ENCODE measurements around the gene NR3C2.

NR3C2 gene

GRCh38 chr4:148069086-148069894, 372.9 kb downstream of the NR3C2 start:
- DNase-seq (ENCODE audit: low spot score): no peak

- no peak for DNase-seq (ENCODE audit: low spot score)
These were observed 373.9 kb downstream of the NR3C2 start for GRCh38 chr4:148068065-148068911.

GRCh38 chr4:148067301-148067916, 374.8 kb downstream of the NR3C2 start:
- DNase-seq (ENCODE audit: low spot score): no peak

GRCh38 chr4:148065075-148065474, 377.1 kb downstream of the NR3C2 start:
- no peak for DNase-seq (ENCODE audit: low spot score)

DNA sequence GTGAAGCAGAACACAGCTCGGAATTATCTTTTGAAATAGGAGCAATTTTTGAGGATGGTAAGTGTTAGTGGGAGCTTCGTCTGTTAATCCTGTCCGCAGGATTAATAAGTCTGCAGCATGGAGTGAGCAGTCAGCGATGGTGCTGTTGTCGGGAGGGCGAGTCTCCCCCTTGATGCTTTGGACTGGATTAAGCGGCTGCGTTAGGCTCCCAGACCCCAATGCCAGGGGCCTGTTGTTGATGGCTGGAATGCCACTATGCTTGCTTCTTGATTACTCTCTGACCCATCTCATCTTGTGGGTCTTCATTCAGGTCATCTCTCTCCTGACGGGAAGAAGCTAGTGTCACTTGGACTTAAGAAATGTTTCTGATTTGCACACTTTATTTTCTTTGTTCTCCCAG, 377.8 kb downstream of the NR3C2 start:
- DNase-seq (ENCODE audit: low spot score): no peak

DNA sequence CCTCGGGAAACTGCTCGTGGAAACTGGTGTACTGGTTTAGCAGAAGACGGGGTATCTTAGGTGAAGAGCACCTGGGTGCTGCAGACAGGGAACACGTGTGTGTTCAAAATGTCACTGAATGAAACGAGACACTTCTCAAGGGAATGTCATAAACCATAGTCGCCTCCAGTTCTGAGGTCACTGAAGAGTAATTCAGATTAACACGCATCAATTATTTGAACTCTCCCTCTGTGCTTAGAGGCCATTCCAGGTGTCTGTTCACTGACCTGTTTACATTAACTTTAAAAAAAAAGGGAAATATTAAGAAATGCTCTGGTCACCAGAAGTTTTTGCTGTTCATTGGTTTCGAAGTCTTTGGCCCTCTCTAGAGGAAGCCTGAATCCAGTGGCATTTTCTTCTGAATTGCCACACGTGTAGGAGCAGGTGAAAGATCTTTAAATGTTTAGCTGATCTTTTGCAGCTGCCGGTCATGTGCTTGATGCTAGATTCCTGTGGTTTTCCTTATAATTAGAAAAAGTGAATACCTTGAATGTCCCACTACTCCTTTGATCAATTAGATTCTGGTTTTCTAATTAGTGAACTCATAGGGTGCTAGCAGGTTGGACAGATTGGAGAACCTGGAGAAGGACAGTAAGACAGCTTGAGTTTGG, 379.8 kb downstream of the NR3C2 start:
- DNase-seq (ENCODE audit: low spot score): no peak

GRCh38 chr4:148061795-148062194, 380.4 kb downstream of the NR3C2 start:
- no peak for DNase-seq (ENCODE audit: low spot score)

DNA sequence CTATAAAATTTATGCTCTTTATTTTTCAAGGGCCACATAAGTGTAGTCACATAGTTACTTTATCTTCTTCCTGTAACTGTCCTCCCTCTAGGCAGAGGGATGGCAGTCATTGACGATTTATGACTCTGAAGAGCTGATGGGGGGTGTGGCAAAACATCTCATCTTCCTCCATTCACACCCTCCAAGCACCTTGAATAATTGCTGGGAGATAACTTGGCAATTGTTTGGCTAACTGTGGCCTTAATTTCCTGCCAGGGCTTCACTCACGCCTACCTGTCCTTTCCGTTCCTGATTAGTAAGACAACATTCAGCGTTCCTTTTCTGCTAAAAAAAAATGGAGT, 381.1 kb downstream of the NR3C2 start:
- no peak for DNase-seq (ENCODE audit: low spot score)

DNA sequence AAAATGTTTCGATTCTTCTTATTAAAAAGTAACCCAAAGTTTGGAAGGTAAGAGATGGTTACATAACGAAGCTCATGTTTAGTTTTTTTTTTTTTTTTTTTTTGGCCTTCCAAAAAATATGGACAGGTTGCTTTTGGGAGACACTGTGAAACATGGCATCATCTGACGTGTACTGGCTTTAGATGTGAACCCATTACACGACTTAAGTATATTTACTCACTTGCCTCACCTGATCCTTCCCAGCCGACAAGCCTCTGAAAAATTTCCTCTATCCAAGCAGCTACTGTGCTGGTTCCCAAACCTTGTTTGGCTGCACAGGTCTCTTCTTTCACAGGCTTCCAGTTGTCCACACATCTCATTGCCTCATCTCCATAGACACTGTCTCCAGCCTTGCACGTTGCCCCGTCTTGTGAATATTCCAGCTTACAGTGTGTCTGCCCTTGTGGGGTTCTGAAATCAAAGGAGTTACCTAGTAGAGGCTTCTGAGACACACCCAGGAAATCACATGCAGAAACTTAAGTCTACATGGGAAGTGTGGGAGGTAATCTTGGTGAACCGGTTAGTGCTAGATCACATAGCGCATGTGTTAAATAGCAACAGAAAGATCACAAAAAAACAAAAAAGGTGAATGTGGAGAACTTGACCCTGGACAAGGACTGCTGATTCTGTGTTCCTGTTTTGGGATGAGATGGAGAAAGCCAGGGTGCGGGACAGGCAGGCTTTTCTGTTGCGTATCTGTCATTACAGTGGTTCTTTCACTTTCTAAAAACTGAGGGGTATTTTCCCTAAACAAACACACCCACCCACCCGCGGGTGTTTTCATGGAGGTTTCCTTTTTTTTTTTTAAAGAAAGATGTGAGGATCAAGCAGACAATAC, 381.7 kb downstream of the NR3C2 start:
- no peak for DNase-seq (ENCODE audit: low spot score)

- no peak for DNase-seq (ENCODE audit: low spot score)
These were observed 382.5 kb downstream of the NR3C2 start for GRCh38 chr4:148059617-148060180.

DNA sequence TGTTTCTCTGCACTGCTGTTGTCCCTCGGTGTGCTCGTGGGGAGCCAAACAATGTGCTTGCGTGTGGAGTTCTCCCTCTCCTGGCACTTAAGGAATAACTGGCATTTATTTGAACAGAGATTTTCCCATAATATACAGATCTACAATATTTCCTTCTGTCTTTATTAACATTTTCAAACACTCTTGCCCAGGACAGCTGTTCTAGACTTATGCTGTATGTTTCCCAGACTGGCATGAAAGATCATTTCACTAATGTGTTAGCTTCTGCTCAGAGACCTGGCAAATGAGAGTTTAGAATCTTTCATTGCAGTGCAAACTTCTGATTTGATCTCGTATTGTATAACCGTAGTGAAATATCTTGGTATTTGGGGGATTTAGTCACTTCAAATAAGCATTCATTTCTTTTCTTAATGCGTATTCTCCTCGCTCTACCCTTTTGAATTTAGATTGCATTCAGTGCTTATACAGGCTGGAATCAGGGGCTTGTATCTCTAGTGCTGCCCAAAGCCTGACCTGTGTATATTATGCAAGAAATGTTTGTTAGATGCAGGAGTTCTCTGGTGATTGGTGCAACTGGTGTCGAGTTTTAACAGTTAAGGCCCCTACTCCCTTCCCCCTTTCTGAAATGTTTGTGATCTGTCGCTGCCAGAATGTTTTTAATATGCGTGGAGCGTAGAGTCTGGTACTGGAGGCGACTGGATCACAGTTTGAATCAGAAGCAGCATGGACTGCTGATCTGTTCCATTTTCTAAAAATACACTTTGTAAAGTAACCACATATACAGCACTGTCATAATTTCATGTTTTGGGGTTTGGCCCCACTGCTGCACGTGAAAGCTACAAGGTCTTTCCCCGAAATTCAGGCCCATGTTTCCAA, 384.0 kb downstream of the NR3C2 start:
- no peak for DNase-seq (ENCODE audit: low spot score)

DNA sequence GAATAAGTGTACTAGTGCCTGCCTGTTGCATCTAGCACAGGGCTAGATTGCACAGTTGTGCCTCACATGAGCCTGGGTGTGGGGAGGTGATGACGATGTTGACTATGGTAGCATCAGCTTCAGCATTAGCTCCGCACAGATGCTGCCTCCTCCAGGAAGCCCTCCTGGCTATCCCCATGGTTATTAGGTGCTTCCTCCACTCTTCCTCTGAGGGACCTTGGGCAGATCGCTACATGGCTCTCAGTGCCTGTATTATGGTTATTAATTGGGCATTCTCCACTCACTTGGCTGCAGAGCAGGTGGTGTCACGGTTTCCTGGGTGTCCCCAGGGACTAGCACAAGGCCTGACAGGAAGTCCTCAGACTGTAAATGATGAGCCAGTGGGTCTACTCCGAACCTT, 384.7 kb downstream of the NR3C2 start:
- DNase-seq (ENCODE audit: low spot score): no peak

GRCh38 chr4:148056879-148057278, 385.3 kb downstream of the NR3C2 start:
- DNase-seq (ENCODE audit: low spot score): no peak

GRCh38 chr4:148055844-148056243, 386.4 kb downstream of the NR3C2 start:
- DNase-seq (ENCODE audit: low spot score): no peak

DNA sequence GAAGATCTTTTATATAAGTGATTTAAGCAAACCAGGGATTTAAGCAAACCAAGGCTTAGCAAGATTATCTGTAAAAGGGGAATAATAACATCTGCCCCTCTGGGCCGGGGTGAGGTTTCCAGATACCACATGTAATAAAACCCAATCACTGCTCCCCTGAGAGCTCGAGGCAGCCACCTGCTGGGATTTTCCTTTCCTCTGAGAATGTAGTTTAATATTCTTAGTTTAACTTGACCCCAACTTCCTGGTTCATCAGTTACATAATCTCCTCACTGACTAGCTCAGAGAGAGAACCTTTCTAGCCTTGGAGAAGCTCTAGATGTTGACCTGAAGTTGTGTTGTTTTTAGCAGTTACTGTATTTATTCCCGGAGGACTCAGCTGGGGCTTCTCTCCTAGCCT, 387.9 kb downstream of the NR3C2 start:
- no peak for DNase-seq (ENCODE audit: low spot score)

DNA sequence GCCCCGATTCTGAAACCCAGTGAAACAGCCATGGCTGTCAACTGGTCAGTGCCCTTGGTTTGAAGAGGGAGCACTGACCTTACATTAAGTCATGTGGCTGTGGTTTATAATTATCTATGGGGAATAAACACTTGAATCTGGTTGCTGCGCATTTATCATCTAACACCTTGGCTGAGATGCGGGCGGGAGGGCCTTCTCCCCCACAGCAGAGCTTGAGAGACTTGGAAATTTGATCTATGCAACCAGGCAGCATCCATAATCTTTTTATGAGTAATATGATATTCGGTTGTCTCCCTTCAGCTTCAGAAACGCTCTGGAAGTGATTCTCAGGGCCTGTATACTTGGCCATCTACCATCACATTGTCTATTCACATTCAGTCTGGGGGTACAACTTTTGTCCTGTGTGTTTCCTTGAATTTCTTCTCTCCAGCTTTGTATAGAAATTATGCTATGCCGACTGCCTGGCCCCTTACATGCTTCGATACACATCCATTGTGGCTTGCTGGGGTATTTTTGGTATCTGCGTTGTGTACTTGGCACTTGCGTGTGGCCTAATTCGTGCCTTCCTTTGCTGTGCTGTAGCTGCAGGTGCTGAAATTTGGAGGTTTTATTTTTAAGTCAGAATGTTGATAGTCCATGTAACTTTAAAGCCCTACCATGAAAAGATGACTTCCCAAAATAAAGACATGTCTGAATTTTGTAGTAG, 388.8 kb downstream of the NR3C2 start:
- DNase-seq (ENCODE audit: low spot score): no peak

DNA sequence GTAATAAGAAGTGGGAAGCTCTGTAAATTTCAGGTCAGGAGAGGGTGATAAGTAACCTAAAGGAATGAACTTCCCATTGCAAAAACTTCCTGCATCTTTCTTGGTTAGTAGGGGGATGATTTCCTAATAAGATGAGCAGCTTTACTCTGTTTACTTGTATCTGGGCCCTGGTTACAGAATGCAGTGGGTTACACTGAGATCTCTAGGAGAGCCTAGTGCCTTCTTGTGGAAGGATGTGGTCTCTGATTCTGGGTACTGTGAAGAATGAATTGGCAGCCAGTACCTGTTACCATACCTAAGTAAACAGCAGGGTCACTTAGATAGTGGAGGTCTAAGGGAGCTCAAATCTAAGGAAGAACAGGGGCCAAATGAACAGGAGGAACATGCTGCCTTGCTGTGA, 389.8 kb downstream of the NR3C2 start:
- DNase-seq (ENCODE audit: low spot score): no peak

DNA sequence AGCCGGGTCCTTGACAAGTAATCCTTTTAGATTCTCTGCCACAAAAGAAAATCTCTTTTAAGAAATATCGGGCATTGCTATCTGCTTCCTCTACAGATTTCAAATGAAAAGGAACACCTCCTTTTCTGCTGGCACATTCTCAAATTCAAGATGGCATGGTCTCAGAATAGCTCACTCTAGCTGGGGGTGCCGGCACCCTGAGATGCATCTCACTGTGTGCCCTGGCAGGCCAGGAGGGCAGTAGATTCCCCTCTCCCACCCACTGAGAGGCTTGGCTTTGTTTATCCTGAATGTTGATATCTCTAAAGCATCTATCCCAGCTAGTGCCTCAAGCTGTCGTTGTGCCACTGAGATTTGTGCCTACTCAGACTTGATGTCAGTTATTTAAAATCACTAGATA, 390.8 kb downstream of the NR3C2 start:
- DNase-seq (ENCODE audit: low spot score): no peak

- no peak for DNase-seq (ENCODE audit: low spot score)
These were observed 393.6 kb downstream of the NR3C2 start for GRCh38 chr4:148048598-148048997.

Data from HuH-7.5 (cell line).